OCI-LY7 (cell line): Measurements from ENCODE around the gene CENPP.

Experiments
- CTCF ChIP-seq: fragments of 200-600 bp; sonication (generic); conservative IDR thresholded peaks from 2 replicates; pipeline ENCODE4 v1.5.1; 2014; ENCODE audit warnings: mild to moderate bottlenecking, antibody characterized with exemption, low read length, moderate library complexity, mixed read lengths
- EZH2phosphoT487 ChIP-seq: fragments of 200-600 bp; sonication (generic); IDR thresholded peaks from 2 replicates; pipeline ENCODE4 v1.6.1; 2018; ENCODE audit warnings: low read depth, borderline replicate concordance, mild to moderate bottlenecking, mixed run types, antibody characterized with exemption, low read length, moderate library complexity, mixed read lengths

GRCh38 chr9:92603990-92604389 is 278.2 kb downstream of the CENPP start:
- no peak for TF ChIP-seq CTCF
- TF ChIP-seq EZH2phosphoT487: no peak
